GM18508 (cell line): ENCODE measurements around the gene MXD3.
"Not testable (repeated sequence)": the region's sequence is repeated elsewhere in the genome, so short reads cannot be mapped to it uniquely, and the experiment has no call there.

Experiments
- ATAC-seq: cut with Tn5 transposase; IDR thresholded peaks from one replicate; pipeline ENCODE4 v1.9.1; 2021; ENCODE audit warnings: moderate number of reproducible peaks; ENCODE audit not compliant: insufficient read depth, unreplicated experiment

Gene MXD3

DNA sequence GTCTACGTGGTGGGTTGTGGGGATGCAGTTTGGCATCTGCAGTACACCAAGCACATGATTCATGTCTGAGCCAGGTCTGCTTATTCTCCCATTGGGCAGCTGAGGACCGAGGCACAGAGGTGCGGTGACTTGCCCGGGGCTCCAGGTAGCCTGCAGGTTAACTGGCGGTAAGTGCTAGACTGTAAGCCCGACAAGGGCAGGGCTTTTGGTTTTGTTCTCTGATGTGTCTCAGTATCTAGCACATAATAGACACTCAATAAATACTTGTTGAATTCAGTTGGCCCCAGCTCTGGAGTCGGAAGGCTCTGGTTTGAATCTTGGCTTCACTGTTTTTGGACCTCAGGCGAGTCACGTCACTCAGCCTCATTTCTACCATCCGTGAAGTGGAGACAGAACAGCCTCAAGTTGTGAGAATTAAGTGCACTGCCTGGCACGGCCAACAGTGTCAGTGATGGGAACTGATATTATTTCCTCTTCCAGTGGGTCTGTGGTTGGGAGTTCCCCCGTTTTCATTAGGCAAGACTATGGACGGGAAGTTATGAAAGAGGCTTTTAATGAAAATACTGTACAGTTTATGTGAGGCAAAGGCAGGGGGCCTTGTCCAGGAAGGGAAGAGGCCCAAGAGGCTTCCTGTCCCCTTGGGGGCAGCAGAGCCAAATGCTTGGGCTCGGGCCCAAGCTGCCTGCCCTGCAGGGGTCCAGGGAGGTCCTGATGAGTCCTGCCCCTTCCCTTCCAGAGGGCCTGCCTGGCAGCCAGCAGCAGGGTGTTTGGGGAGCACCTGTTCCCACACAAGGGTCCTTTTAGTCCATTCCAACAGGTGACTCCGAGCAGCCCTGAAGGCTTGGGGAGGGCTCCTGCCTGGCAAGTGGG, 4.8 kb downstream of the MXD3 start:
- ATAC-seq, result no peak

- not testable (repeated sequence) for ATAC-seq
Measured at GRCh38 chr5:177306103-177306640, 5.5 kb downstream of the MXD3 start.

DNA sequence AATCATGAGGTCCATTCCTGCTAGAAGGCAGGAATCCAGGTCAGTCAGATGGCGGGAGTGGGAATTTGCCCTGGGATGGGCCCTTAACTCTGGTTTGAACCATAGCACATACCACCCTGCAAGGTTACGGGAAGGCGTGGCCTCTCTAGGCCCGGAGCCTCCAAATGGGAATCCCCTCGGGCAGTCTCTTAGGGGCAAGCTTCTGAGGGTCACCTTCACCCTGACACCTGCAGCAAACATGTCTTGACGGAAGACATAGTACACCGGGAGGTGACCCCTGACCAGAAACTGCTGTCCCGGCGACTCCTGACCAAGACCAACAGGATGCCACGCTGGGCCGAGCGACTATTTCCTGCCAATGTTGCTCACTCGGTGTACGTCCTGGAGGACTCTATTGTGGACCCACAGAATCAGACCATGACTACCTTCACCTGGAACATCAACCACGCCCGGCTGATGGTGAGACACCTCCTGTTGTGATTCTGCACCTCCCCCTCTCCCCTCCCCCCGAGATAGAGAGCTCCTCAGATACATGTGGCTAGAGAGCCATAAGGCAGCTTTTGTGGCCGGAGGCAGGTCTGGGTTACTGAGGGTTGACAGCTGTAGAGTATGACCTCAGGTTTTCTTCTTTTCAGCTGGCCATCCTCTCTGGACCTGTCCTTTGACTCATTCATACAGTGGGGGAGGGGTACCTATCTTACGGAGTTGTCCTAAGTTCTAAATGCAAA, 7.1 kb downstream of the MXD3 start:
- ATAC-seq, result no peak

- ATAC-seq, result no peak
Measured at GRCh38 chr5:177303925-177304391, 7.7 kb downstream of the MXD3 start.

GRCh38 chr5:177303121-177303924, 8.4 kb downstream of the MXD3 start, which contains the start of the genes PRELID1 and RAB24:
Gene PRELID1, plus strand, starts transcription at chr5:177303799. Its CDS starts 187 bp downstream, at chr5:177303986.
Gene RAB24, minus strand, starts transcription at chr5:177303719. Its CDS starts 431 bp downstream, at chr5:177303288.
- ATAC-seq, result no peak

GRCh38 chr5:177302354-177303110, 9.2 kb downstream of the MXD3 start:
- no peak for ATAC-seq

GRCh38 chr5:177301503-177302165, 10.1 kb downstream of the MXD3 start:
- ATAC-seq, result no peak

- ATAC-seq, result no peak
Measured at GRCh38 chr5:177300951-177301350, 10.7 kb downstream of the MXD3 start.

DNA sequence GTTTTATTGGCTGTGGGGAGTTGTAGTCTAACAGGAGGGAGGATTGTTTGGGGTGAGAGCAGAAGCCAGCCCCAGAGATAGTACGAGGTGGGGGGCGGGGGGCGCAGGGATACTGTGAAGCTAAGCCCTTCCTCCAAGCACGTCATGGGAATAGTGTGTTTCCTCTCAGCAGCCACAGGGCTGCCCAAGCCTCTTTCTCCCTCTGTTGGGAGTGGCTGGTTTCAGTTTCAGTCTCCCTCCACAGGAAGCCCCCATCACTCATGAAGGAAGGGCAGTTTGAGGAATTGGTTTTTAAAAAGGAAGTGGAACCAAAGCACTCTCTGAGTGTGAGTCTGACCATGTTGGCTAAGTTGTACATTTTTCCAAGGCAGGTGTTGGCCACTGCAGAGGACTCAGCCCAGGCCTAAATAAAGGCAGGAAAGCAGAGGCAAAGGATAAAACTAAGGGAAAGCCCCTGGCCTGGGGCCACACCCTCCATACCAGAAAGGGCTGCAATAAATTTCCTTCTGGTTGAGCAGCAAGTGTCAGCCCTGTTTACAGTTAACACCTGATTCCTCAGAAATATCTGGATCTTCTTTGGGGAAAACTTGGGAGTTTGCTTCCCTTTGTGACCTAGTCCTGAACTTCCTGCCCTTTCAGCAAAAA, 11.3 kb downstream of the MXD3 start:
- ATAC-seq, result no peak

- no peak for ATAC-seq
Measured at GRCh38 chr5:177299697-177300096, 12.0 kb downstream of the MXD3 start.

- no peak for ATAC-seq
Measured at GRCh38 chr5:177297922-177298321, 13.8 kb downstream of the MXD3 start.

DNA sequence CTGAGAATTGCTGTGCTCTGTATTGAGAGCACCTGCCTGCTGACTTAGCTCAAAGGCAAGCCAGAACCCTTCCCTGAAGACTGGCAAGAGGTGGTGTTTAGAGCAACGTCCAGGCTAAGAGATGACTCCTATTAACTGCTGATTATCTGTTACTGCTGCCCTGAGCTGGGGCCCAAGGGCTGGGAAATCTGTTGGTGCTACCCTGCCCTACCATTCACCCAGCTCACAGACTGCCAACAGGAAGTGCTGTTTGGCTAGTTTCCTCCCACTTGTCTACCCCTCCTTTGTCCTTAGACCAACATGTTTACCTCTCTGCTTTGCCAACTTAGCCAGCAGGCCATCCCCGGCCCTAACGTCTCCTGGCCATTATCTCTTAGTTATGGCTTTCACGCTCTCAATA, 15.1 kb downstream of the MXD3 start:
- no peak for ATAC-seq

GRCh38 chr5:177295924-177296323, 15.8 kb downstream of the MXD3 start:
- ATAC-seq, result no peak

- ATAC-seq, result no peak
Measured at GRCh38 chr5:177294632-177295031, 17.1 kb downstream of the MXD3 start.

GRCh38 chr5:177293819-177294581, 17.7 kb downstream of the MXD3 start:
- no peak for ATAC-seq

GRCh38 chr5:177291735-177292134, 20.0 kb downstream of the MXD3 start:
- ATAC-seq, result no peak

- no peak for ATAC-seq
Measured at GRCh38 chr5:177290816-177291596, 20.7 kb downstream of the MXD3 start.
